Measurements from ENCODE around the gene MTURN.

The MTURN gene

GRCh38 chr7:30162622-30163124 lies 27.9 kb downstream of the MTURN start:
- DNase-seq, result no peak

GRCh38 chr7:30163231-30163894 lies 28.6 kb downstream of the MTURN start:
- peak; percentile 23 for DNase-seq

GRCh38 chr7:30164567-30164966 lies 29.8 kb downstream of the MTURN start:
- peak; percentile 38 for DNase-seq

- no peak for DNase-seq
Measured at GRCh38 chr7:30165590-30165989, 30.8 kb downstream of the MTURN start.

GRCh38 chr7:30166155-30166840 lies 31.5 kb downstream of the MTURN start:
- DNase-seq, result no peak

- no peak for DNase-seq
Measured at GRCh38 chr7:30166841-30167235, 32.1 kb downstream of the MTURN start.

GRCh38 chr7:30167901-30168300 lies 33.1 kb downstream of the MTURN start:
- no peak for DNase-seq

GRCh38 chr7:30168835-30169573 lies 34.2 kb downstream of the MTURN start:
- DNase-seq, result no peak

GRCh38 chr7:30169579-30169978 lies 34.8 kb downstream of the MTURN start:
- DNase-seq, result no peak

- DNase-seq, result no peak
Measured at GRCh38 chr7:30170476-30171205, 35.9 kb downstream of the MTURN start.

GRCh38 chr7:30171766-30172447 lies 37.1 kb downstream of the MTURN start:
- no peak for DNase-seq

- DNase-seq, result no peak
Measured at GRCh38 chr7:30172451-30172850, 37.7 kb downstream of the MTURN start.

- DNase-seq, result peak; percentile 70
Measured at GRCh38 chr7:30173058-30173897, 38.5 kb downstream of the MTURN start.

GRCh38 chr7:30175180-30175579 lies 40.4 kb downstream of the MTURN start:
- no peak for DNase-seq

GRCh38 chr7:30175636-30176147 lies 40.9 kb downstream of the MTURN start:
- no peak for DNase-seq

GRCh38 chr7:30176463-30177109 lies 41.8 kb downstream of the MTURN start:
- DNase-seq, result no peak

GRCh38 chr7:30177186-30177585 lies 42.4 kb downstream of the MTURN start:
- no peak for DNase-seq

- DNase-seq, result no peak
Measured at GRCh38 chr7:30177965-30178364, 43.2 kb downstream of the MTURN start.

- DNase-seq, result no peak
Measured at GRCh38 chr7:30178748-30179436, 44.1 kb downstream of the MTURN start.

- DNase-seq, result no peak
Measured at GRCh38 chr7:30180718-30181117, 45.9 kb downstream of the MTURN start.

All from NCI-H510A (cell line).